Activated naive CD4-positive, alpha-beta T cell treated with anti-CD3 and anti-CD28 coated beads, Interleukin-2, amount 50 U/mL, for 16 hours (primary cell): ENCODE measurements around the gene KLF9.
A peak's percentile ranks its signal among the peaks of the same experiment; 100 is the strongest.

Experiments used
- DNase-seq: peaks from one replicate; pipeline ENCODE4 v3.0.0-alpha.2; 2020

KLF9 gene

GRCh38 chr9:70413799-70414775, at the start of gene KLF9:
KLF9 (minus strand) TSS chr9:70414657; CDS start chr9:70413363, 1,294 bp downstream.
- DNase-seq, result peak; percentile 90

DNA sequence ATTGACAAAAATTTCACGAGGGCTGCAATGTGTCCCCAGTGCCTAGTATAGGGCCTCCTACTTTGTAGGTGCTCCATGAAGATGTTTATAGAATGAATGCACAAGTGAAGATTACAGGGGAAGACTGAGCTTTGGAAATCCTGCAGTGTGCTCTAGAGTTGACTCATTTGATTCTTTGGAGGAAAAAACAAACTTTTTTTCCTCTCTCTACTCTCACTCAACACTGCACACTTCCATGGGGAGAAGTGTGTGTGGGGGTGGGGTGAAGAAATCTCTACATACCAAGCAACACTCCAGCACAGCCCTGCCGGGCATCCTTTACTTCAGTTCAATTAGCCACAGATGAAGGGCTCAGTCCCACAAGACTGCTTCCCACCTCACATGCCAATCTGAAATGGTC, 49.4 kb upstream of the KLF9 start:
- DNase-seq, result no peak

DNA sequence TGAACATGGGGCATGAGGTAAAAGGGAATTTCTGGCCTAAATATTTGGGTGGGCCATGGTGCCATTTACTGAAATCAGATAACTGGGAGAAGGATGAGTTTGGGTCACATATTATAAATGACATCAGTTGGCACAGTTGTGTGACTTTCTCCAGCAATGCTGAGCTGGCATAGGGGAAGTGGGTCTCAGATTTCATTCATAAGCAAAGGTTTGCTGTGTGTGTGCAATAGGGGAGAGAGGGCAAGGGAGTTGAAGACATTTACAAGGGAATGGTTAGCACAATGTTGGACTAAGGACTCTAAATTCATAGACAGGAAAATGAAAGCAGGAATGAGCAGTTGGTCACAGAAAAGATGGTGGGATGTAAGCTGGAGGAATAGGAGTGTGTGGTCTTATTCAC, 47.8 kb upstream of the KLF9 start:
- no peak for DNase-seq

- DNase-seq, result no peak
These were observed 42.8 kb upstream of the KLF9 start for GRCh38 chr9:70457235-70457634.

- no peak for DNase-seq
These were observed 41.7 kb upstream of the KLF9 start for GRCh38 chr9:70455993-70456704.

DNA sequence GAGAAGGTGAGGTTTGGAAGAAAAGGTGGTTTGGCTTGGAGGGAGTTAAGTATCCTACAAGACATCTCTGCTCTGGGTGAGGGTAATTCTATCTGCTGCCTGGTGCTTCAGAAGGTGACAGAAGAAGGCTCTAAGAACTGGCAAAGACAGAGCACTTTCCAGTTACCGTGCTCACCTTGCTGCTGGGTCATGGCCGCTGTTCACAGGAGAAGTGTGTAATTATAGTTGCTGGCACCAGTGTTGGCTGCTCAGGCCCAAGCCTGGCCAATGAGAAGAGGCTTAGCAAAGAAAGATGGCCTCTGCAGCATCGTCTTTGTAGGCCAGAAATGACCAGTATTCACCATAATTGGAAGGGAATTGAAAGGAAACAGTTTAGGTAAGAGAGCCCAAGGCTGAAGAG, 37.9 kb upstream of the KLF9 start:
- no peak for DNase-seq

GRCh38 chr9:70451765-70452164, 37.3 kb upstream of the KLF9 start:
- no peak for DNase-seq

- no peak for DNase-seq
These were observed 36.3 kb upstream of the KLF9 start for GRCh38 chr9:70450738-70451137.

DNA sequence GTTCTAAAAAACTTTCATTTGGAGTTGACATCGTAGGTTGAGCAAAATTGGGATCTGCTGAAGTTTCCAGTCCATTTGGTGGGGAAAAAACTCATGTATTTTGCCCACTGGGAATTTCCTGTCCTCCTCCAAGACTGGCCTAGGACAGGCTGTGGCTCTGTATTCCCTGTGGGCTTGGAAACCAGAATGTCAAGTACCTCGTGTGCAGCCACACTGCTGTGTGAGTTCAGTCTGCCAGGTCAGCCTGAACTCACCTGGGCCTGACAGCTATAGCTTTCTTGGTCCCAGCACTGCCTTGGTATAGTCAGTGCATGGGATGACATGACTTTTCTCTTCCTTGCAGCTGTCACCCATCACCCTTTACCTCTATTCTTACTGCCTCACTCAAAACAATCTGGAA, 35.0 kb upstream of the KLF9 start:
- DNase-seq, result no peak

DNA sequence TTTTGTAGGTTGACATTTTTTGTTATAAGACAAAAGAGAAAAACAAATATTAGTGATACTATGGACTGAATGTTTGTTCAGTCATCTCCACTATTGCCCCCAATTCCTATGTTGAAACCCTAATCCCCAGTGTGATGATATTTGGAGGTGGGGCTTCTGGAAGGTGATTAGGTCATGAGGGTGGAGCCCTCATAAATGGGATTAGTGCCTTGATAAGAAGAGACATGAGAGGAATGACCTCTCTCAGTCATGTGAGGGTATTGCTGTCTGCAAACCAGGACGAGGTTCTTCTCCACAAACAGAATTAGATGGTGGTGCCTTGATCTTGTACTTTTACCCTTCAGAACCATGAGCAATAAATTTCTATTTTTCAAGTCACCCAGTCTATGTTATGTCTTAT, 34.5 kb upstream of the KLF9 start:
- DNase-seq, result no peak

DNA sequence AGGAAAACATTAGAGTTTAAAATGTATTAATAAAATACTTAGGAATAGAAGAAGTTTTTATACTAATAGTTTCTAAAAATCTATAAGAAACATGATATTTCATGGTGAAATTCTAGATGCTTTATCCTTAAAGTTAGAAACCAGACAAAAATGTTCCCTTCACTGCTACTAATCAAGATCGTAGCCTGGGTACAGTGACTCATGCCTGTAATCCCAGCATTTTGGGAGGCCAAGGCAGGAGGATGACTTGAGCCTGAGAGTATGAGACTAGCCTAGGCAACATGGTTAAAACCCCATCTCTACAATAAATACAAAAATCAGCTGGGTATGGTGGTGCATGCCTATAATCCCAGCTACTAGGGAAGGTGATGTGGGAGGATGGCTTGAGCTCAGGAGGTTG, 30.4 kb upstream of the KLF9 start:
- DNase-seq, result no peak

- no peak for DNase-seq
These were observed 27.9 kb upstream of the KLF9 start for GRCh38 chr9:70442328-70442848.

- no peak for DNase-seq
These were observed 27.2 kb upstream of the KLF9 start for GRCh38 chr9:70441622-70442021.

DNA sequence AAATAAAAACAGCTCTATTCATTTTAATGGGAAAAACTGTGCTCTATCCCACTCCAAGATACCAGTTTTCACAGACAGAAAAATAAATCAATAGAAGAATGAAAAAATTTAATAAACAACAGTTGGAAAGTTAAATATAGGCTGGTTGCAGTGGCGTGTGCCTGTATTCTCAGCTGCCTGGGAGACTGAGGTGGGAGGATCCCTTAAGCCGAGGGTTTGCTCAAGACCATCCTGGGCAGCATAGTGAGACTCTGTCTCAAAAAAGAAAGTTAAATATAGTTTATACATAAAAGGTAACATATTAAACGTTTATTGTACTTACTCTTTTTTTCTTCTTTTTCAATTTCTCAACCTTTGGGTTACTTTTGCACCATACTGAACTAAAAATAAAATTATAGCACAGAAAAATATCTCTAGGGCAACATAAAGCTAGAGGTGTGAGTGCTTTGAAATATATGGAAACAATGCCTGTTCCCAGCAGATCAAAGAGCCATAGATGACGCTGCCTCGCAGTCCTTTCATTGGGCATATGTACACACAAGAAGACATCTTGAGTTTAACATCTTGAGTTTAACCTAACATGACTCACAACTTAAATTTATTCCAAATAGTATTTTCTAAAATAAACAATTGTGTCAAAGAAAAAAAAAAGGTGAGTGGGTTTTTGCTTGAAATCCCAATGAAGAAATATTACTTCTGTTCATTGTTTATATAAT, 25.7 kb upstream of the KLF9 start:
- DNase-seq, result no peak

DNA sequence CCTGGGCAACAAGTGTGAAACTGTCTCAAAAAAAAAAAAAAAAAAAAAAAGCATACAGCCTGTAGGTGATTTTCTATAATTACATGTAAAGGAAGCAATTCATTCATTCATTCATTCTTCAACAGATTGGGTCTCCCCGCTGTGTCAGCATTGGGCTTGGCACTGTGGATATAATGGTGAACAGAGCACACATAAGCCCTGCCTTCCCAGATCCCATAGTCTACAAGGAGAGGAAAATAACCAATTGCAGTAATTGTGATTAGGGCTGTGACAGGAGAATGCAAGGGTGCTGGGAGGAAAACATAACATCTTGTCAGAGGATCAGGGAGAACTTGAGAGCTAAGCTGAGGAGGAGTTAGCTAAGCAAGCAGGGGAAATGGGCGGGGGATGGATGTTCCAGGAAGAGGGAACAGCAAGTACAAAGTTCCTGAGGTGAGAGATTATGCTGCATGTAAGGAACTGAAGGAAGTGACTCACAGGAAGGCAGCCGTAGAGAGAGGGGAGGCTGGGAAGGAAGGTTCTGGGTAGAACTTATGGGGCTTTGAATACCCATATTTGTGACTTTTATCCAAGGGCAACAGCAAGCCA, 24.0 kb upstream of the KLF9 start:
- no peak for DNase-seq

DNA sequence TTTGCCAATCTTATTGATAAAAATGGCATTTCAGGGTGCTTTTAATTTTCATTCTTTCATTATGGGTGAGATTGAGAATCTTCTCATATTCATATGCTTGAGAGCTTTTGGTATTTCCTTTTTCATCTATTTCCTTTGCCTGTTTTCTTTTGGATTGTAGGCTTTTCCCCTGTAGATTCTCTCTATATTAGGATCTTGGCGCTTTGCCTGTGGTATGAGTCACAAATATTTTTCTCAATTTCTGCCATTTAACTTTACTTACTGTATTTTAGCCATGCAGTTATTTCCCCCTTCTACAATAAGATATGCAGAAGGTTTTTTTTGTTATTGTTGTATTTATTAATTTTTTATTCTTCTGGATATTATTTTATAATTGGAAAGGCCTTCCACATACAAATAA, 21.5 kb upstream of the KLF9 start:
- DNase-seq, result no peak

DNA sequence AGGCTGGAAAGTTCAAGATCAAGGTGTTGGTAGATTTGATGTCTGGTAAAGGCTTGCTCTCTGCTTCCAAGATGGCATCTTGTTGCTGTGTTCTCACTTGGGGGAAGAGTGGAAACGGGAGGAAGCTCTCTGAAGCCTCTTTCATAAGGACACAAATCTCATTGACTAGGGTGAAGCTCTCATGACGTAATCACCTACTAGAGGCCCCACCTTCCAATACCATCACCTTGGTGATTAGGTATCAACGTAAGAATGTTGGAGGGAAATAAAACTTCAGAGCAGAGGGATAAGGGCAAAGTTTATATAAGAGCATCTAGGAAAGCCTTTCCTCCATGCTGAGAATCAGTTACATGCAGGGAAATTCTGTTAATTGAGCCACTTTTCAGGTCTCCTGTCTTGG, 15.4 kb upstream of the KLF9 start:
- no peak for DNase-seq

DNA sequence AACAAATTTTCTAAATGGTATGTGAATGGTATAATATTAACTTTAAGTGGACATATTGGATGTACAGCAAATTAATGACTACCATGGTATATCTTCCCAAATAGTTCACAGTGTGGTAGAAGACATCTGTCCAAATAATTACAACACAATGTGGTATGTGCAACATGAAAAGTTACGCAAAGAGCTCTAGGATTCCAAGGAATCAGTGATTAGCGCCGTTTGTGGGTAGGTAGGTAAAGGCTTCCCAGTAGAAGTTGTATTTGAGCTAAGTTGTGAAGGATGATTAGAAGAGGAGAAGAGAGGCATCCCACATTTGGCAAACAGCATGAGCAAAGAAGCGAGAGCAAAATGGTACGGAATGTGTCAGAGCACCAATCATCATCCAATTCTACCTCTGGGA, 14.3 kb upstream of the KLF9 start:
- no peak for DNase-seq

- no peak for DNase-seq
These were observed 12.9 kb upstream of the KLF9 start for GRCh38 chr9:70427161-70427945.

- no peak for DNase-seq
These were observed 10.7 kb upstream of the KLF9 start for GRCh38 chr9:70425192-70425591.

DNA sequence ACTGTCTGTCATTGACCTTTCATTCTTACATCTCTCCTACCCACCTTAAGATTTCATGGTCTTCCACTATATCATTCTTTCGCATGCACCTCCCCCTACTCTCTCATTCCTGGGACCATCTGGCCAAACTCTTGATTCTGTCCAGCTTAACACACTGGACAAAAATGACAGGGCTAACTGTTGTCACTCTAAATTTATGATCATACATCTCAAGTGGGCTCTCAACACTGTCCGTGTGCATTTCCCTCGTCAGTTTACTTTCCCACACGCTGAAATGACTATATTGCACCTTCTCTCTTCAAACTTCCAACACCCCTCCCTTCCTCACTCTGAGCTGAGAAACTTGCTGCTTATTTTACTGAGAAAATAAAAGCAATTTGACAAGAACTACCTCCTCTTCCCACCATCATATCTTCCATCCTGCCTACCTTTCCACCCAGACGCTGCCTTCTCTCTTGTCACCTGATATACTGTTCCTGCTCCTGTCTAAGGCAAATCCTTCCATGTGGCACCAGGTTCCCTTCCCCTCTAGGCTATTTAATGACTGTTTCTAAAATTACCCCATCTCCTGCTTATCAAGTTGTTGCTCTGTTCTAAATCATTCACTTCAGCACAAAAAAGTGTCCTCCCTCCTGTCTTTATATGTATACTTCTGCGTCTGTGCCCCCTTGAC, 8.1 kb upstream of the KLF9 start:
- DNase-seq, result no peak
